Type B pancreatic cell (in vitro differentiated cells): ENCODE results near the gene LRRC55. TPM values are rescaled to one million over a fixed set of nuclear protein-coding genes. Genes with fewer than 3 reads are reported as not detected.

Experiments used
- DNase-seq: peaks from one replicate; pipeline ENCODE4 v3.0.0; 2021; ENCODE audit warnings: mixed read lengths; ENCODE audit not compliant: unreplicated experiment; ENCODE audit errors: extremely low spot score
- H3K27ac Mint-ChIP-seq: 2 replicates; pipeline ENCODE4 v1.8.0; 2021; ENCODE audit warnings: mild to moderate bottlenecking, mixed read lengths
- H3K27me3 Mint-ChIP-seq: 2 replicates; pipeline ENCODE4 v1.8.0; 2021; ENCODE audit warnings: mixed read lengths
- H3K36me3 Mint-ChIP-seq: 2 replicates; pipeline ENCODE4 v1.8.0; 2021; ENCODE audit warnings: mixed read lengths
- H3K4me1 Mint-ChIP-seq: one replicate; pipeline ENCODE4 v1.8.0; 2021; ENCODE audit warnings: mixed read lengths; ENCODE audit not compliant: unreplicated experiment
- H3K4me3 Mint-ChIP-seq: 2 replicates; pipeline ENCODE4 v1.8.0; 2021; ENCODE audit warnings: mild to moderate bottlenecking, mixed read lengths
- H3K9me3 Mint-ChIP-seq: 2 replicates; pipeline ENCODE4 v1.8.0; 2021; ENCODE audit warnings: mixed read lengths
- total RNA-seq: library from RNA; stranded (reverse); gene quantifications from 2 replicates; pipeline ENCODE4 v1.2.1, GENCODE V29; 2021; ENCODE audit warnings: low replicate concordance
- TF ChIP-seq, protein P1 (sequence below): fragments of 200-600 bp; sonication (generic); conservative IDR thresholded peaks from 2 replicates; pipeline ENCODE4 v1.5.0; 2021; ENCODE audit warnings: antibody characterized with exemption, mild to moderate bottlenecking

LRRC55 gene
- total RNA-seq, 1 donor from 2014 or later = 2.9 TPM

DNA sequence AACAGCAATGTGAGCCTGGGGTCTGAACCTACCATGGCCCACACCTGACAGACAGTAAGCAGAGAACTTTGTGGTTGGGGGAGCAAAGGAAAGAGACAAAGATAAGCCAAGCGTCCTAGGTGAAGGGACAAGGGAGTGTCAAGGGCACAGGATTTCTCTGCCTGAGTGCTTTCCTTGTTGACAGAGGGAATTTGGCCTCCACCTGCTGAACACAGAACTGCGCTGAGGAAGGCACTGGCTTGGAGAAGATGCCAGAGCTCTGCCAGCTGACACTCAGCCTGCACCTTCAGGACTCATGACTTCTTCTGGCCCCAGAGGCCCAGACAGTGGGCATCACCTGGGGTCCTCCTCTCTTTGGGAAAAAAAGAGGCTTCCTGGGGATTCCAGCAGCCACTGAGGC is 789 bp upstream of the LRRC55 start:
- Mint-ChIP-seq H3K36me3 (no peaks in the 10 kb centered on the region), H3K27me3 (peaks cover 30% of the 10 kb centered on the region), H3K27ac (no peak overlapping the region), H3K9me3 (no peaks in the 10 kb centered on the region), H3K4me1 (peaks cover 14% of the 10 kb centered on the region), H3K4me3 (peak overlapping the region; percentile 76)
- TF ChIP-seq, protein P1, sequence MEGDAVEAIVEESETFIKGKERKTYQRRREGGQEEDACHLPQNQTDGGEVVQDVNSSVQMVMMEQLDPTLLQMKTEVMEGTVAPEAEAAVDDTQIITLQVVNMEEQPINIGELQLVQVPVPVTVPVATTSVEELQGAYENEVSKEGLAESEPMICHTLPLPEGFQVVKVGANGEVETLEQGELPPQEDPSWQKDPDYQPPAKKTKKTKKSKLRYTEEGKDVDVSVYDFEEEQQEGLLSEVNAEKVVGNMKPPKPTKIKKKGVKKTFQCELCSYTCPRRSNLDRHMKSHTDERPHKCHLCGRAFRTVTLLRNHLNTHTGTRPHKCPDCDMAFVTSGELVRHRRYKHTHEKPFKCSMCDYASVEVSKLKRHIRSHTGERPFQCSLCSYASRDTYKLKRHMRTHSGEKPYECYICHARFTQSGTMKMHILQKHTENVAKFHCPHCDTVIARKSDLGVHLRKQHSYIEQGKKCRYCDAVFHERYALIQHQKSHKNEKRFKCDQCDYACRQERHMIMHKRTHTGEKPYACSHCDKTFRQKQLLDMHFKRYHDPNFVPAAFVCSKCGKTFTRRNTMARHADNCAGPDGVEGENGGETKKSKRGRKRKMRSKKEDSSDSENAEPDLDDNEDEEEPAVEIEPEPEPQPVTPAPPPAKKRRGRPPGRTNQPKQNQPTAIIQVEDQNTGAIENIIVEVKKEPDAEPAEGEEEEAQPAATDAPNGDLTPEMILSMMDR = no peak
- DNase-seq = no peak

DNA sequence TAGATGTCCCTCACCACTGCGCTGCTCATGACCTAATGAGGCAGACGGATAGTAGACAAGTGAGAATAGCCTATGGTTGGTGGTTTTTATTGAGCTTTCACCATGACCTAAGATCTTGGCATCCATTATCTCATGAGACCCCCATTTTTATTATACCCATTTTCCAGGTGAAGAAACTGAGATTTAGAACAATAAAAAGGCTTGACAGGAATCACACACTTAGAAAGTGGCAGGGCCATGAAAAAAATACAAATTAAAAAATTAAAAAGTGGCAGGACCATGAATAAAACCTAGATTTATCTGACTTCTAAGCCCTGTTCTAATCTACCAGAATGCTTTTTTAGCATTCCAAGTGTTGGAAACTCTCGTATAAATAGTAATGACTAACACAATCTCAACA is 1.1 kb downstream of the LRRC55 start:
- H3K27me3 Mint-ChIP-seq = peaks cover 31% of the 10 kb centered on the region
- peaks cover 3% of the 10 kb centered on the region for H3K36me3 Mint-ChIP-seq
- H3K9me3 Mint-ChIP-seq = no peaks in the 10 kb centered on the region

DNA sequence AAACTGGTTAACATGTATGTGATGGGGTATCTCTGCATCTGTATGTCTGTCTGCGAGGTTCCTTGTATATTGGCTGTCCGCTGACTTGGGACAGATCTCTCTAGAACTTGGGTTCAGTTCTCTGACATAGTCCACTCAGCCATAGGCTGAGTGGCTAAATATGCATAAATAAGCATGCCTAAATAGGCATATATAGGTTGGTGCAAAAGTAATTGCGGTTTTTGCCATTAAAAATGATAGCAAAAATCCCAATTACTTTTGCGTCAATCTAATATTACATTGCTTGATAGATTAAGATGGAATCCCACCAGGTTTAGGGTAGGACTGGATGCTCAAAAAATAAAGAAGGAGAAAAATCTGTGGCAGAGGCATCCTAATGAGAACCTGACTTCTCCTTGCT is 8.8 kb downstream of the LRRC55 start:
- Mint-ChIP-seq H3K27me3 (peaks cover 8% of the 10 kb centered on the region), H3K4me3 (no peak overlapping the region), H3K9me3 (no peaks in the 10 kb centered on the region), H3K4me1 (no peaks in the 10 kb centered on the region), H3K27ac (no peak overlapping the region), H3K36me3 (peaks cover 3% of the 10 kb centered on the region)
- no peak for DNase-seq
- TF ChIP-seq, protein P1 = no peak

More for the DNA sequence above, 1.1 kb downstream of the LRRC55 start:
- H3K27ac Mint-ChIP-seq = no peak overlapping the region
- no peak overlapping the region for H3K4me3 Mint-ChIP-seq
- peaks cover 14% of the 10 kb centered on the region for H3K4me1 Mint-ChIP-seq
- no peak for DNase-seq
- TF ChIP-seq, protein P1 = no peak

DNA sequence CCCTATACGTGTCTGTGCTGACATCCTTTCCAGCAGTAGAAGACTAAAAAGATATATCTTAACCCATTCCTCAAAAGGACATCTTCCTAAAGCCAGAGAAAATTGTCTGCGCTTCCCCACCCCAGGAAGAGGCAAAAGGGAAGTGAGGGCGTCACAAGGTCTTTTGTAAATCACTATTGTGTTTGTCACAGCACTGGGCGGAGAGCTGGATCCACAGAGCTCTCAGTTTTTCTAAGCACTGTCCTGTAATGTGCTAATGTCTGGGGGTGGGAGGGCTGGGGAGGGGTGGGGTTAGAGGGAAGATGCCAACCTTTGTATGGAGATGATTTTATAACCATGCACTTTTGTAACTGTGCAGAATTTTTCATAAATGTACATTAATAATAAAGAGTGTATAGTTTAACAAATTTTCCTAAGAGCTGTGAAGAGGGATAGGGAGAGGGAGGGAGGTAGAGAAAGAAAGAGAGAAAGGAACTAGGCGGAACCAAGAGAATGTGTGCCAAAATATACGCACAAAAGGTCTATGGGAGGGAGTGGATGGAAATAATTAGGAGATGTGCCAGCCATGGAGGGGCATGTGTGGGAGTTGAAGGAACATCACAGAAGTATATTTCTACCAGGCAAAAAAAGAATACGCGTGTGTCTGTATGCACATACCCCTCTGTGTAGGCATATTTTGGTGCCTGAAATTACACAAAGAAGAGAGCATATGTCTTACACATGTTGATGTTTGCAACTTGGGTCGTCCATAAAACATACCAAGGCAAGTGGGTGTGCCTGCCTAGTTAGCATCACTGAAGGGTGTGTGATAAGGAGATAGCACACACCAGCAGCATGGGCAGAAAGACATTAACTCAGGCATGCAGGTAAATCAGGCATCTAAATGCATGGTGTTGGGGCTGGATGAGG is 9.8 kb downstream of the LRRC55 start:
- no peaks in the 10 kb centered on the region for H3K9me3 Mint-ChIP-seq
- H3K36me3 Mint-ChIP-seq = peaks cover 3% of the 10 kb centered on the region
- peaks cover 8% of the 10 kb centered on the region for H3K27me3 Mint-ChIP-seq
- TF ChIP-seq, protein P1 = no peak
- H3K4me1 Mint-ChIP-seq = peaks cover under 1% of the 10 kb centered on the region
- no peak for DNase-seq
- H3K27ac Mint-ChIP-seq = no peak overlapping the region
- H3K4me3 Mint-ChIP-seq = no peak overlapping the region

DNA sequence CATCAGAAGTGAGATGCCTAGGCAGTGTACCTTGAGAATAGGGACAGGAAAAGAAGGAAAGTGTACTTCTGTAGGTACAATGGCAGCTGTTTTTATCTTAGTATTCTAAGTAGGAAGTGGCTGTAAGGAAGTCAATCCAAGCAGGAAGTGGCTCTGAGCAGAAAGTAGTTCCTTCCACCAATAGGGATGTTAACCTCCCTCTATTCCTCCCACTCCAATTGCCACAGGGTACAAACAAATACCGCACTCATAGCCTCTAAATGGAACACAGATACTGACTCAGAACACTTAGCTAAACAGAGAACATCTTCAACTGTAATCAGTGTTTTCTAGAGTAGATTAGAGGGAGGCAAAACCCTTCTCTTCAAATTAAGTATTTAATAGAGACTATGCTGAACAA is 10.6 kb downstream of the LRRC55 start:
- peaks cover 8% of the 10 kb centered on the region for H3K27me3 Mint-ChIP-seq
- TF ChIP-seq, protein P1 = no peak

More for the DNA sequence above, 10.6 kb downstream of the LRRC55 start:
- no peak overlapping the region for H3K4me3 Mint-ChIP-seq
- no peak for DNase-seq
- no peaks in the 10 kb centered on the region for H3K9me3 Mint-ChIP-seq
- H3K27ac Mint-ChIP-seq = no peak overlapping the region
- peaks cover 4% of the 10 kb centered on the region for H3K4me1 Mint-ChIP-seq
- peaks cover 3% of the 10 kb centered on the region for H3K36me3 Mint-ChIP-seq
